ENCODE results near the gene HPCAL1. TPM values are rescaled to one million over a fixed set of nuclear protein-coding genes. Genes with fewer than 3 reads are reported as not detected.

HPCAL1 gene
- total RNA-seq, 1 donor from 2014 or later, result 401 TPM

- Histone ChIP-seq H3K27me3 (no peaks in the 10 kb centered on the region), H3K27ac (no peak overlapping the region)
Measured at GRCh38 chr2:10400978-10401951, 98.6 kb downstream of the HPCAL1 start.

GRCh38 chr2:10402062-10402585 is 99.4 kb downstream of the HPCAL1 start:
- no peaks in the 10 kb centered on the region for H3K36me3 ChIP-seq
- peaks cover 19 to 28% of the 10 kb centered on the region in 2 donors for H3K4me1 ChIP-seq
- H3K4me3 ChIP-seq, result no peak overlapping the region
- intact Hi-C loops (cut with DNase I), result no loop called here
- no peaks in the 10 kb centered on the region for H3K9me3 ChIP-seq
- H3K27me3 ChIP-seq, result no peaks in the 10 kb centered on the region
- no peak for DNase-seq (ENCODE audit: low spot score in 2 of 2)
- no peak overlapping the region for H3K27ac ChIP-seq
- no peak for TF ChIP-seq CTCF (IDR thresholded peaks at IDR 0.05)

More at GRCh38 chr2:10400978-10401951, 98.6 kb downstream of the HPCAL1 start:
- peaks cover 19 to 20% of the 10 kb centered on the region in 2 donors for H3K4me1 ChIP-seq
- H3K36me3 ChIP-seq, result no peaks in the 10 kb centered on the region
- intact Hi-C loops (cut with DNase I), result no loop called here
- no peak overlapping the region for H3K4me3 ChIP-seq
- H3K9me3 ChIP-seq, result no peaks in the 10 kb centered on the region
- TF ChIP-seq CTCF (IDR thresholded peaks at IDR 0.05), result no peak
- no peak for DNase-seq (ENCODE audit: low spot score in 2 of 2)

GRCh38 chr2:10402653-10403215 is 100.0 kb downstream of the HPCAL1 start:
- no peaks in the 10 kb centered on the region for H3K9me3 ChIP-seq
- no peak overlapping the region for H3K27ac ChIP-seq
- intact Hi-C loops (cut with DNase I), result no loop called here
- no peak for DNase-seq (ENCODE audit: low spot score in 2 of 2)
- peaks cover 19 to 32% of the 10 kb centered on the region in 2 donors for H3K4me1 ChIP-seq
- H3K27me3 ChIP-seq, result no peaks in the 10 kb centered on the region
- H3K36me3 ChIP-seq, result no peaks in the 10 kb centered on the region
- TF ChIP-seq CTCF (IDR thresholded peaks at IDR 0.05), result no peak
- H3K4me3 ChIP-seq, result no peak overlapping the region

GRCh38 chr2:10404324-10405143 is 101.8 kb downstream of the HPCAL1 start:
- Histone ChIP-seq H3K36me3 (no peaks in the 10 kb centered on the region), H3K4me1 (peaks cover 19 to 36% of the 10 kb centered on the region in 2 donors)

More at GRCh38 chr2:10404324-10405143, 101.8 kb downstream of the HPCAL1 start:
- no peak for TF ChIP-seq CTCF (IDR thresholded peaks at IDR 0.05)
- intact Hi-C loops (cut with DNase I), result loop anchor here (1.0 to 5.0 kb wide), 6 partner anchors 44 to 847 kb away; partner anchors contain the start of genes ADAM17, CYS1, HPCAL1 and ODC1
- Histone ChIP-seq H3K4me3 (peak overlapping the region; percentile 16 to 44), H3K27me3 (no peaks in the 10 kb centered on the region), H3K27ac (peak overlapping the region; percentile 79 to 88), H3K9me3 (no peaks in the 10 kb centered on the region)
- peak in 1 of 2 donors; percentile 84 for DNase-seq (ENCODE audit: low spot score in 2 of 2)
